Measurements from ENCODE around the gene SOHLH1.

The SOHLH1 gene

DNA sequence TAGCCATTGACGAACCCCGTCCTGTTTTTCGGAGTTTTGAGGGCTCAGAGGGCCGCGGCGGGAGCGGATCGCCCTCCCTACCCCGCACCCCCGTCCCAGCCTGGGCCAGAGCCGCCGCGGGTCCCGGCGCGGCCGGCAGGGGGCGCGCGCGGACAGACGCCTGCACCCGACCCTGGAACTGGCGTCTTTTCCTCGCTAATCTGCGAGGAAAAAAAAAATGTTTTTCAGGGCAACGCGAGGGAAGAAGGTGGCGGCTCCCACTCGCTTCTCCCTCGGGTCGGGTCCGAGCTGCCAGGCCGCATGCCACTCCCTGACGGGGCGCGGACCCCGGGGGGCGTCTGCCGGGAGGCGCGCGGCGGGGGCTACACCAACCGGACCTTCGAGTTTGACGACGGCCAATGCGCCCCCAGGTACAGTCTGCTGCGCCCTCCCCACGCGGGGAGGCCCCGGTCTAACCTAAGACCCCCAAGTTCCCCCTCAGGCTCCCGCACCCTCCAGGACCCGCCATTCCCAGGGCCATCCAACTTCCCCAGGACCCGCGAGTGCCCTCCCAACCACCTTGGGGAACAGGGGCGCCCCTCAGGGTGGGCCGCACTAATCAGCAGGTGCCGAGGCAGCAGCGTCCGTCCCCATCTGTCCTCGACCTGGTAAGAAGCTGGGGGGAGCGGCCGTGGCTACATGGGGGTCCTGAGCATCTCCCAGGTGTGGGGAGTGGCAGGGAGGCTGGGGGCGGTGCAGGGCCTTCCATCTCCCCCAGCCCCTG lies 2.9 kb upstream of the SOHLH1 start, which contains the start of gene KCNT1:
Gene KCNT1 (plus strand): TSS at position 227 of the 763 bp plus-strand sequence. CDS start 74 bp downstream, at position 301.
- DNase-seq, result peak; percentile 65

DNA sequence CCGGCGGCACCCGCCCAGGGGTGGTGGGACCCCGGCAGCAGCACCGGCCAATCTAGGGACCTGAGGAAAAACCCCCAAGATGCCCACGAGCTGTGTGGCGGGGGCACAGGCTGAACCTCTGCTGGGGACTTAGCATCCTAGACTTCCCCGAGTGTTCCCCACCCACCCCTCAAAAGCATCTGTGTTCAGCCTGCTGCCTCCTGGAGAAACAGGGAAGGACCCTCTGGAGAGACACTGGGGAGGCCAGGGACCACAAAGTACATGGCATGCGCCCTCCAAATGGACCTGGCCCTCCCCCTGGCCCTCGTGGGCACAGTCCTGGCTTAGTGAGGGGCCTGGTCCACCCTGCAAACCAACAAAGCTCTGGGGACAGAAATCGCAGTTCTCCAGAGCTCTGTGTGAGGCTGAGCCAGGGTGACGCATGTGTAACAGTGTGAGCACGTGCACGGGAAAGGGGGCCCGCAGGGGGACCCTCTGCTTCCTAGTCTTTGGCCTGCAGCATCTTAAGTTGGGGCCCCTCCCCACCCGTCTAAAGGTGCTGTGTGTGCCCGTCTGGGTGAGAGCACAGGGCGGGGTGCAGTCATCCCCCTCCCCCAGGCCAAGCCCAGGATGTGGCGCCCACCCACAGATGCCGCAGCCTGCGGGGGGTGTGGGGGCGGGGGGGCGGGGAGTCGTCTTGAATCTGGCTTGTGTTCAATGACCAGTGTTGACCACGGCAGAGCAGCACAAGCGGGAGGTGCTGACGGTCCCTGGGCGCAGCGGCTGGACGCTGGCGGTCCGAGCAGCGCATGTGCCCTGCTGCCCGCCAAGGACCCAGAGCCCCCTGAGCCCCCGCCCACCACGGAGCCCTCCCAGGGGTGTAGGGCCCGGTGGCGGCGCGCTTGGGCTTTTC lies 2.0 kb upstream of the SOHLH1 start:
- DNase-seq, result peak; percentile 20

DNA sequence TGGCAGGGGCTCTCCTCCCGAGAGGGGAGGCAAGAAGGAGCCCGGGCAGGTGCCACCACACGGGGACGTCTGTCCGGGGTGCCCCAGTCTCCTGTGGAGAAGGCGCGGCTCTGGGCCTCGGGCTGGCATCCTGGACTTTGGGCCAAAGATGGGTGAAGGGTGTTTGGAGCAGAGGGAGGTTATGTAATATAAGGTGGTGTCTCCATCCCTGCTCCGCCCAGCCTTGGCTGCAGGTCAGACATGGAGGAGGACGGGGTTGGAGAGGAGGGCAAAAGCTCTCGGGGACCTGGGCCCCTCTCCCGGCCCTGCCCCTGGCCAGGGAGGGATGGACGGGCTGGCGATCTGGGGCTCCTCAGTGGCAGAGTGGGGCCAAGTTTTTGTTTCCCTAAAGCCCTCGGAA lies 1.2 kb upstream of the SOHLH1 start:
- no peak for DNase-seq

DNA sequence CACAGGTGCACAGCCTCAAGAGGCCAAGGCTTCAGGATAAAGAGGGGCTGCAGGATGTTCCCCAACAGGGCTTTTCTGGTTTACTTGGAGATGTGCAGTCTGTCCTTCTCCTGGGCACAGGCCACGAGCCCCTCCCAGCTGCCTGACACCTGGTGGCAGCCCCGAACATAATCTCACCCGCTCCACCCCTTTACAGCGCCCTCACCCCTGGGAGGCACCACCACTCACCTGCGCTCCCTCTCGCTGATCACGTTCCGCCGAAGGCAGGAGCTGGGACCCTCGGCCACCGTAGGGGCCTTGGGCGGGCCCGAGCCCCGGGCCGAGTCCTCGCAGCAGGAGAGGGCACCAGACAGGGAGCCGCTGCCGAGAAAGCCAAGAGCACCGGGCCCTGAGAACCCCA lies 514 bp downstream of the SOHLH1 start:
- no peak for DNase-seq

DNA sequence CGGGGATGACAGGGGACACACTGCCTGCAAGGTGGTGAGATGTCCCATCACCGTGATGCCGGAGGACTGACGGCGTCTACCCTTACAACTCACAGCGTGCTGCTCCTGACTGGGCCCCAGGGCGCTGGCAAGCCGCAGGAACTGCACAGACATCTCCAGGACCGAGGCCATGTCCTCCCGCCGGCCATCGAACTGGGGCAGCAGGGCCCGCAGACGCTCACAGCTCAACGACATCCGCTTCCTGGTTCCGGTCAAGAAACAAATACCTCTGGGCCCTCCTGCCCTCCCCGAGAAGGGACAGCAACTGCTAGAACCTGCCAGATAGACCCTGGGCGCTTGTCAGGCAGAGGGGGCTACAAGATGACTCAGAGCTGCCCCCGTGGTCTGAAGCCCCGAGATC lies 1.0 kb downstream of the SOHLH1 start:
- DNase-seq, result no peak

DNA sequence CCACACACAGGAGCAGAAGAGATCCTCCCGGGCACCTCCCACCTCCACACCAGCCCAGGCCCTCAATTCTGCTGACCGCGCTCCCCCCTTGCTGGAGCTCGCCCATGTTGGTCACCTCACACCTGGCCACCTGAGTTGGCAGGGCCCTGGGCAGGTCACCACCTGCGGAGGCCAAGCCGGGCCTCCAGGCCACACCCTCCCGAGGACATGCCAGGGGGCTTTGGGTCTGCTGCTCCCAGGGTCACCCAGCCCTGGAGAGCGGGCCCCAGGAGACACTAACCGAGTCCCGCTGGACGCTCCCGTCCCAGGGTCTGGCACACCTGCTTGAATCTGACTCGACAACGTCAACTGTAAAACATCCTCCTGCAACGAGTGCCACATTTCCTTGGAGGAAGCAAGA lies 2.1 kb downstream of the SOHLH1 start:
- DNase-seq, result no peak

DNA sequence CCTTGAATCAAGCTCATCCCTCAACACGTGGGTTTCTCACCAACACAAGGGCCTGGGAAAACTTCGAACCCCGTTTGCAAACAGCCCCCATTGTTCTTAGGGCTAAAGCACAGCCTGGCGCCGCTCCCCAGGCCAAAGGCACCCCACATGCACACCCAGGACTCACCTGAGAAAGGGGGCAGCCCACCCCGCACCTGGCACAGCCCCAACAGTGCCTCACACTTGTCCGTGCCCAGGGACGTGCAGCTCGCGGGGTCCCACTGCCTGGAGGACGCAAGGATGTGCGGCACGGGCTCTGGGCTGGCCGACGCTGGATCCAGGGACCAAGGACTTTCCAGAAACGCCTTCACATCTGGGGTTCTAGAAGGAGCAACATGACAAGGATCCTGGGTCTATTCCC lies 2.8 kb downstream of the SOHLH1 start:
- DNase-seq, result no peak

DNA sequence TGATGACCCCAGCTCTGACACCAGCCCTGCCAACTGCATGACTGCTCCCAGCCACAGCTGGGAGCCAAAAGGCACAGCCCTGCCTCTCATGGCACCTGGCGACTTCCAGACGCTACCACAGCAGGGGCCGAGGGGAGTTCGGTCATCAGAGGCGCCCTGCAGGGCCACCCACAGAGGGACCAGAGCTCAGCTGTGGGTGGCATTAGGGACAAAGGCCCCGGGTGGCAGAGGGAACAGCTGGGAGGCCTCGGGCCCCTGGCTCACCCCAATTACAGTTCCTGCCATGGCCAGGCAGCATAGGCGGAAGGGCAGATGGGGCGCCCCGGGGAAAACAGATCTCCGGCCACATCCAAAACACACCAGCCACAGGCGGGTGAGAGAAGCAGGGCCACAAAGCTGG lies 3.6 kb downstream of the SOHLH1 start:
- DNase-seq, result no peak

DNA sequence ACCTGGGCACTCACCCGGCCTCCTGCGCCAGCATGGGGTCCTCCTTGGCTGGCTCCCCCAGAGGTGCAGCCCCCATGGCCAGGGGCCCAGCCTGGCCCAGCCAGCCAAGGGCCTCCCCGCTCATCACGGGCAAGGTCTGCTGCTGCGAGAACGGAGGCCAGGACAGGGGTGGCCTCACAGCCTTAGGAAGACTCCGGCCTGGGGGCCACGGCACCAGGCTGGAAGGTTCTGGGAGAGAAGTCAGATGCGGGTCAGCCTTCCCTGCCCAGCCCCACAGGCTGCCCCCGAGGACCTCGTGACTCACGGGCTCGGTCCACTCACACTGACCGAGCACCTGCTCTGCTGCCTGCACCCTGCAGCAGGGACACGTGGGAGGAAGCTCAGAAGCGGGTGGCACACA lies 4.2 kb downstream of the SOHLH1 start:
- no peak for DNase-seq

DNA sequence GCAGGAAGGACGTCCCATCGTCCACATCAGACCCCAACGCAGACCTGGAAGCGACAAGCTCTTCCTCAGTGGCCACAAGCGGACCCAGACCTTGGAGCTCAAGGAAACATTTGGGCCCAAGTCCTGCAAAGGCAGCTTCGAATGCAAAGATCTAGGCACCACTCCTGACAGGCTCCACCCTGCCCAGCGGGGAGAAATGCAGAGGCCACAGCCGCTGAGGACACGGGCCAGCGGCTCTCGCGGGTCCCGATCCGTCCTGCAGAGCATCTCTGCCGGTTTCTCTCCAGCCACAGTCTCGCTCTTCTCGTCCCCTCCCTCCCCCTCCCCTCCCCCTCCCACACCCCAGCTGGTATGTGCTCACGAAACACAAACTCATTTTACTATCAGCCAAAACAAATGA lies 4.9 kb downstream of the SOHLH1 start:
- DNase-seq, result no peak

DNA sequence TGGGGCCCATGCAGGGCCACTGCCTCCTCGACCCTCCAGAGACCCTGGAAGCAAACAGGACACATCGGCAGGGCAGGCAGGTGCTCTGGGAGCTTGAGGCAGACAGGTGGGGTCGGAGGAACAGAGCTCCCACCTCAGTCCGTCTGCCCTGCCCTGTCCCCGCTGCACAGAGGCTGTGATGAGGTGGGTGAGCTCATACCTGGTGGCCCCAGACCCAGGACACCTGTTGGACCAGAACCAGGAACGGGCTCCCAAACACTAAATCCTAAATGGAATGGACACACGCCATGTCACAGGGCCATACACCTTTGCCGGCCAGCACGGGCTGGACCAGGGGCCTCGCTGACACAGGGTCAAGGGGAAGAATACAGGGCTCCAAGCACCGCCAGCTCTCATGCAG lies 5.5 kb downstream of the SOHLH1 start:
- DNase-seq, result no peak

DNA sequence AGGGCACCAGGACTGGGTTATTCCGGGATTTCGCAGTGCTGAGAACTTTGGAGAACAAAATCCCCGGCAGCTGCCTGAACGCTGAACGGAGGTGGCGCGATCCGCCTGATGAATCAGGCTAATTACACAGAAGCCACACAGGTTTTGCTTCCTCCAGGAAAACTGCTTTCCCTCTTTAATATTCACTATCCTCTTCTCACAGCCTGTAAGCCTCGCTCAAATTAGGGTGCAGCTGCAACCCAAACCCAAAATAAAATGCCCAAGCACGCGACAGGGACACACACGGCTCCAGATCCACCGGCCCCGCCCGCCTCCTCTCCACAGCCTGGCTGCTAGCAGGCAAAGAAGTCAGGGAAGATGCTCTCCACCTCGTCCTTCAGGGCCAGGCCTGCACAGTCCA lies 6.0 kb downstream of the SOHLH1 start:
- no peak for DNase-seq

DNA sequence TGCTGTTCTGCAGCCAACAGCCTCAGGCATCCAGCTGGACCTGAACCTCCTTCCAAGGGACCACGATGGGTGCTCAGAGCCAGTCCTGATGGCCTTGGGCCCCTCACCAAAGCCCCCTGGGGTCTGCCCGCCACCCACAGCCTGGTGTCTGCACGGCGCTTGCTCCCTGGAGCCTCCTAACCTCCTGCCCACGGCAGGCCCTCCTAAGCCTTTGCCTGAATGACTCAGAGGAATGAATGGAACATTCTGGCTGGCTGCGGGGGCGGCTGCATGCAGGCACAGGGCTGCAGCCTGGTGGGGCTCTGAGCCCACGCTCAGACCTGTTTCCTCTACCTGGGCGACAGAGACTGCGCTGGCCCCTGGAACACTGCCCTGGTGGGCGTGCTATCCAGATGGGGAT lies 6.9 kb downstream of the SOHLH1 start:
- DNase-seq, result no peak

DNA sequence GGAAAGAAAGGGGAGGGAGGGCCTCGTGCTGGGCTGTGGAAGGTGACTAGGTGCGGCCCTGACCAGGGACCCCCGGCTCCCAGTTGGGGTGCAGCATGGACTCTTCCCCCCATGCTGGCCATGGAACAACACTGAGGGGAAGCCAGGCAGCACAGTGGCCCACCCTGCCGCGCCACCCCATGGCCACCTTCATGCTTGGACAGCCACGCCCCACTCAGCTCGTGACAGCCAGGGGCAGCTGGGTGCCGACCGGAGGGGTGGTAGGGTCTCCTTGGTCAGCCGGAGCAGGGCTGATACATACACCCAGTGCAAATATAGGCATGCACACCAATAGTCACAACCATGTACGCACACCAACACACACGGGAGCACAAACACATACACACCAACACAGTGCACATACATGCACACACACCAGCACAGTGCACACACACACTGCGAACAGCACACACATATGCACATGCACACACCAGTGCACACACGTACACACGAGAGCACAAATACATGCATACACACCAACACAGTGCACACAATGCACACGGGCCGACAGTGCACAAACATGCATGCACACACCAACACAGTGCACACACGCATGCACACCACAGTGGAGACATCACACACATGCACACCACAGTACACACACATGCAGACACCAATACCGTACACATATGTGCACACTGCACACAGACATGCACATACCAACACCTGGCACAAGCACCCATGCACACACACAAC lies 8.3 kb downstream of the SOHLH1 start:
- DNase-seq, result no peak

DNA sequence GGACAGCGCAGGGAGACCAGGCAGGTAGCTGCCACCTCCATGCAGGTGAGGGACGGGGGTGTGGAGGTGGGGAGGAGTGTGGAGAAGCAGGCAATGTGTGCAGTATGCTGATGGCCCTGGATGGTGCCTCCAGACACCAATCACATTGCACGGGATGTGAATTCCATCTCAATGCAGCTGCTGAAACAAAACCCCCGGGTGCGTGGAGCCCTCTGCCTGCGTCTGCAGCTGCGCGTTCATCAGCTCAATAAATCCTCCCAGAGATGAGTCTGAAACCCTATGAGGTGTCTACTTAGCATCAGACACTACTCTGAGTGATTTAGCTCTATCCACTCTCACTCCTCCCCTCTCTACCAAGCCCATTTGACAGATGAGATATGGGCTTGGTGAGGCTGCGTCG lies 10.3 kb downstream of the SOHLH1 start:
- no peak for DNase-seq

DNA sequence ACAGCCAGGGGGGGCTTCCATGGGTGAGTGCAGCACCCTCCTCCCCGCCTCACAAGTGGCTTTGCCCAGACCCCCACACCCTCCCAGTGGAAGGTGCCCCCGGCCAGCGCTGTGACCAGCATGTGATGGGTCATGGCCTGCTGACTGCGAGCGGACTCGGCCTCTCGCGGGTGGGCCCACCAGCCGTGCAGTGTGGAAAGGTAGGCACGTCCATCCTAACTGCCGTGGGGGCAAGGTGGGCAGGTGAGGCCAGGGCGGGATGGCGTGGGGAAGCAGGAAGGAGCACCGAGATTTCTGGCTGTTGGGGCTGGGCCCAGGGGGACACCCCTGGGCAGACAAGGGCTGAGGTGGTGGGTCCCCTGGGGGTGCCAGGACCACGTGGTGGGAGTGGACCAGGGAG lies 12.1 kb downstream of the SOHLH1 start:
- no peak for DNase-seq

DNA sequence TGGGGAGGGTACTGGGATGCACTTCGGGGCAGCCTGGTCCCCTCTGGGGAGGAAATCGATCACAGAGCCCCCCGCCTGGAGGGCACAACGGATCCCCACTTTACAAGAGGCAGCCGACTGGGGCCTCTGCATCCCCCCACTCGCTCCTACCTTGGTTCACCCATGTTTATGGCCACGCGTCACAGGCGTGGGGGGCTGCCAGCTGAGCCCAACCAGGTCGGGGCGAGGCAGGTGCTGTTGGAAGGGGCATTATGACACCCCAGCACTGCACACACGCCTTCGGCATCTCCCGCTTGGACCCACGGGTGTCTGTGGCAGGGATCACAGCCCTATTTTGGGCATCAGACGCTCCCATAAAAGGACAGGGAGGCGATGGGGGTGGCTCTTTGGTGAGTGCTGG lies 14.6 kb downstream of the SOHLH1 start:
- DNase-seq, result no peak

DNA sequence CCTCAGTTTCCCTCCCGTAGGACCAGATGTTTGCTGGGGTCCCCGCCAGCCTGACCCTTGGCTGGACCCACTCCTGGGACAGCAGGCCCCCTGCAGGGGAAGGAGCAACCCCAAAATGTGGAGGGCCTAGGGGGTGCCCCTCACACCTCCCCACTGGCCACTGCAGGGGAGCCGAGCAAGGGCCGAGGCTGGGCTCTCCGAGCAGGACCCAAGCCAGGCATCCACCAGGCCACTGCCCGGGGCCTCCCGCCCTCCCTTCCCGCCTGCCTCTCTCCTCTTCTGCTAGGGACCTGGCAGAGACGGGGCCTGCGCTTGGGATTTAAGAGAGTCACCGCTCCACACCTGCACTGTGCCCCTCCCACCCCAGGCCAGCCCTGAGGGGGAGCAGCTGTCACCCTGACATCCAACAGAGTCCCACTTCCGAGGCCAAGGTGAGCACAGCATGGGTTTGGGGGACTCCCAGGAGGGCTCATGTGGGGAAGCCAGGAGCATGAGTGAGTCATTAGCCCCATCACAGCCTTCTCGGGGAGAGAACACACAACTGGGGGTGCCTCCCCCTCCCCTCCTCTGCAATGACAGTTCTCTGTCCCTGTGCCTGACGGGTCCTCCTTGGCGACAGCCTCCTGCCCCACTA lies 15.8 kb downstream of the SOHLH1 start:
- no peak for DNase-seq

DNA sequence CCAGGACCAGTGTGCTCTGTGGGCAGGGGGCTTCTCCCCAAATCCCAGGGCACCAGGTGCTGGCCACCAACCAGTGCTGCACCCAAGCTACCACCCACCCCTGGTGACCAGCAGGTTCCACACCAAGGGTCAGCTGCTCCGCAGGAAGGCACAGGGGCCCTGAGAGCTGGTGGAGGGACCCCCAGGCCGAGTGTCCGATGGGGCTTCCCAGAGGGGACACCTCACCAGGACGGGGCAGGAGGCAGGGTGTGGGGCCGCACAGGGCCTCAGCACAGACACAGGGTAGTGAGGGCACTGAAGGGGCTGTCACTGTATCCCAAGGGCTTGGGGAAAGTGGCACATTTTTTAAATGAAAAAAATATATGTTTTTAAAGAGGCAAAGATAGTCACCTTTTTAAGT lies 18.1 kb downstream of the SOHLH1 start:
- no peak for DNase-seq

DNA sequence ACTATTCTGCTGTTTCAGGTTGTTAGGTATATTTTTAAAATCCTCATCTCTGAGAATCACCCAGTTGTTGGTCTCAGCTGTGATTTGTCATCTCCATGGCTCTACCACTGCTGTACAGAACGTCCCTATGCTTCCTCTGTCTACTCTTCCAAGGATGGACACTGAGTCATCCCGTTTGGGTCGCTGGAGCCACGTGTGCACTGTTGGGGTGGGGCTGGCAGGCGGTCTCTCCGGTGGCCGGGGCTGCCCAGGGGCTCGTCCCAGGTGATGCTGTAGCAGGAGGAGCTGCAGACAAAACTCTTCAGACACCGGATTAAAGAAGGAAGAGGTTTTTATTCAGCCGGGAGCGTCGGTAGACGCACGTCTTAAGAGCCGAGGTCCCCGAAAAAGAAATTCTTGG lies 19.2 kb downstream of the SOHLH1 start:
- no peak for DNase-seq

DNA sequence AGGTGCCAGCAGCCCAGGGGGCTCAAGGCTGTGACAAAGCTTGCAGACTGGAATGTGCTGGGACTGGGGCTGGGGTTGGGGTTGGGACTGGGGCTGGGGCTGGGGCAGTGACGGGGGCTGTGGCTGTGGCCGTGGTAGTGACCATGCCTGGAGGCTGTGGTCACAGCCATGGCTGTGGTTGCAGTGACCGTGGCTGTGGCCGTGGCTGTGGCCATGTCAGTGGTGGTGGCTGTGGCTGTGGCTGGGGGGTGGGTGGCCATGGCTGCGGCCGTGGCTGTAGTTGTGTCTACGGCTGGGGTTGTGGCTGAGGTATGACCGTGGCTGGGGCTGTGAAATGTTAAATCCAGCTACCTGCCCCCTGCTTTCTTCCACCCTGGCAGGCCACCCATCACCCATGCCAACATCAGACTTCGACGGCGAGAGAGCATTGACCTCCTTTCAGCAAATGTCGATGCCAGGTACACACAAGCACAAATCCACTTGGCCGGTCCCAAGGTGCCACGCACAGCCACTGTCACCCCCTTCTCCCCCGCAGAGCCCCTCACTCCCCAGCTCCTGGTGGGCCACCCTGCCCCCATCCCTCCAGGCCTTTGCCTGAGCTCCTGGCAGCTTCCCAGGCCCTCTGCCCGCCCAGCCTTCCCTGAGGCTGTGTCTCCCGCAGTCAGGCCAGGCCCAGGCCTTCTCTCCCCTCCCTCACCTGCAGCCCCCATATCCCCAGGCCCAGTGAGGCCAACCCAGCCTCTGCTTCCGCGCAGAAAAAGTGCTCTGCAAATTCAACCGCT lies 20.9 kb downstream of the SOHLH1 start:
- no peak for DNase-seq

DNA sequence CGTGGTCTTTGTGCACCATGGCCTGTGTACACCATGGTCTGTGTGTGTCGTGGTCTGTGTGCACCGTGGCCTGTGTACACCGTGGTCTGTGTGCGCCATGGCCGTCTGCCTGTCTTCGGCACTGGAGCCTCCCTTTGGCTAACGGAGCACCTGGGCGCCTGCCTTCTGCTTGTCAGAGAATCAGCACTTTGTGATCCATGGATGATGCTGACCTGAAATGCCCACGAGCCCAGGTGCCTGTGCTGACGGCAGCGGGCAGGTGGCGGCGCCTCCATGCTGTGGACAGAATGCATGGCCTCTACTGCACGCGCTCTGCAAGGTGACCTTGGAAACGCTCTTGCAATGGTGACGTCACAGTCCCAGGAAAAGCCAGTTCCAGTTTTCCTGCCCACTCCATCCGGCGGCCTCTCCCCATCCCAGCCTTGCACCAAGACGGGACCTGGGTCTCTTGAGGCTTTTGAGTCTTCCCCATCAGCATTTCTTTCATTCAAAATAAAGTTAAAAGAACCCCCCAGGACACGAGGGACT lies 21.6 kb downstream of the SOHLH1 start:
- no peak for DNase-seq
